HepG2 (cell line): ENCODE results near the gene GRM1.

Experiments used
- EP300 ChIP-seq, 3 experiments: sonication (generic) in 1 of 3; formaldehyde crosslinking in 1 of 3; IDR thresholded peaks; 2 replicates each; pipeline versions ENCODE4 v1.5.1 to v1.6.1; 2011 to 2020; ENCODE audit warnings: low read depth in 2 of 3, low read length in 2 of 3, borderline replicate concordance in 1 of 3, improper control_type of control experiment in 1 of 3, mild to moderate bottlenecking in 1 of 3, missing genetic modification reagents in 1 of 3, moderate library complexity in 1 of 3
- ISL2 ChIP-seq: sonication (generic); formaldehyde crosslinking; IDR thresholded peaks from 2 replicates; pipeline ENCODE4 v1.5.0; 2020; ENCODE audit warnings: missing genetic modification reagents
- NCOA1 ChIP-seq: sonication (generic); formaldehyde crosslinking; IDR thresholded peaks from 2 replicates; pipeline ENCODE4 v1.9.0; 2021; ENCODE audit warnings: missing genetic modification reagents
- NCOA2 ChIP-seq: sonication (generic); formaldehyde crosslinking; IDR thresholded peaks from 2 replicates; pipeline ENCODE4 v1.8.0; 2022; ENCODE audit warnings: inconsistent platforms
- SMC3 ChIP-seq: IDR thresholded peaks from 2 replicates; pipeline ENCODE4 v1.6.1; 2011; ENCODE audit warnings: low read length, improper control_type of control experiment
- TOE1 ChIP-seq: sonication (generic); formaldehyde crosslinking; IDR thresholded peaks from 2 replicates; pipeline ENCODE4 v1.4.0; 2020; ENCODE audit warnings: mild to moderate bottlenecking, missing genetic modification reagents
- ZFAT ChIP-seq: sonication (generic); formaldehyde crosslinking; conservative IDR thresholded peaks from 2 replicates; pipeline ENCODE4 v1.8.1; 2023; ENCODE audit warnings: missing genetic modification reagents, inconsistent platforms
- TF ChIP-seq, protein P1 (sequence below), 2 experiments: fragments of 450-650 bp in 1 of 2; sonication (generic) in 1 of 2; formaldehyde crosslinking; IDR thresholded peaks; 2 replicates each; pipeline versions ENCODE4 v1.5.0 to v1.8.0; 2020 to 2022; ENCODE audit warnings: mild to moderate bottlenecking in 1 of 2, missing genetic modification reagents in 1 of 2
- TF ChIP-seq, protein P2 (sequence below): sonication (generic); formaldehyde crosslinking; IDR thresholded peaks from 2 replicates; pipeline ENCODE4 v1.5.0; 2020; ENCODE audit warnings: mild to moderate bottlenecking, missing genetic modification reagents, moderate library complexity
- TF ChIP-seq, protein P3 (sequence below): sonication (generic); formaldehyde crosslinking; conservative IDR thresholded peaks from 2 replicates; pipeline ENCODE4 v1.4.0; 2020; ENCODE audit warnings: missing genetic modification reagents

GRCh38 chr6:146295695-146296094, 266.8 kb downstream of the GRM1 start:
- TF ChIP-seq, protein P1, sequence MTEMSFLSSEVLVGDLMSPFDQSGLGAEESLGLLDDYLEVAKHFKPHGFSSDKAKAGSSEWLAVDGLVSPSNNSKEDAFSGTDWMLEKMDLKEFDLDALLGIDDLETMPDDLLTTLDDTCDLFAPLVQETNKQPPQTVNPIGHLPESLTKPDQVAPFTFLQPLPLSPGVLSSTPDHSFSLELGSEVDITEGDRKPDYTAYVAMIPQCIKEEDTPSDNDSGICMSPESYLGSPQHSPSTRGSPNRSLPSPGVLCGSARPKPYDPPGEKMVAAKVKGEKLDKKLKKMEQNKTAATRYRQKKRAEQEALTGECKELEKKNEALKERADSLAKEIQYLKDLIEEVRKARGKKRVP (CRISPR knock-in tag; IDR thresholded peaks at IDR 0.05) = no peak
- TF ChIP-seq SMC3 (no peak), TOE1 (no peak), NCOA1 (CRISPR knock-in tag) (no peak), ISL2 (CRISPR knock-in tag) (no peak), EP300 (IDR thresholded peaks at IDR 0.05; ENCODE audit: low read depth in 2 of 2, low read length in 2 of 2) (no peak), EP300 (CRISPR knock-in tag; IDR thresholded peaks at IDR 0.05; ENCODE audit: borderline replicate concordance) (no peak), NCOA2 (CRISPR knock-in tag) (no peak), ZFAT (no peak)
- TF ChIP-seq, protein P2, sequence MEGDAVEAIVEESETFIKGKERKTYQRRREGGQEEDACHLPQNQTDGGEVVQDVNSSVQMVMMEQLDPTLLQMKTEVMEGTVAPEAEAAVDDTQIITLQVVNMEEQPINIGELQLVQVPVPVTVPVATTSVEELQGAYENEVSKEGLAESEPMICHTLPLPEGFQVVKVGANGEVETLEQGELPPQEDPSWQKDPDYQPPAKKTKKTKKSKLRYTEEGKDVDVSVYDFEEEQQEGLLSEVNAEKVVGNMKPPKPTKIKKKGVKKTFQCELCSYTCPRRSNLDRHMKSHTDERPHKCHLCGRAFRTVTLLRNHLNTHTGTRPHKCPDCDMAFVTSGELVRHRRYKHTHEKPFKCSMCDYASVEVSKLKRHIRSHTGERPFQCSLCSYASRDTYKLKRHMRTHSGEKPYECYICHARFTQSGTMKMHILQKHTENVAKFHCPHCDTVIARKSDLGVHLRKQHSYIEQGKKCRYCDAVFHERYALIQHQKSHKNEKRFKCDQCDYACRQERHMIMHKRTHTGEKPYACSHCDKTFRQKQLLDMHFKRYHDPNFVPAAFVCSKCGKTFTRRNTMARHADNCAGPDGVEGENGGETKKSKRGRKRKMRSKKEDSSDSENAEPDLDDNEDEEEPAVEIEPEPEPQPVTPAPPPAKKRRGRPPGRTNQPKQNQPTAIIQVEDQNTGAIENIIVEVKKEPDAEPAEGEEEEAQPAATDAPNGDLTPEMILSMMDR (CRISPR knock-in tag) = no peak
- TF ChIP-seq, protein P3, sequence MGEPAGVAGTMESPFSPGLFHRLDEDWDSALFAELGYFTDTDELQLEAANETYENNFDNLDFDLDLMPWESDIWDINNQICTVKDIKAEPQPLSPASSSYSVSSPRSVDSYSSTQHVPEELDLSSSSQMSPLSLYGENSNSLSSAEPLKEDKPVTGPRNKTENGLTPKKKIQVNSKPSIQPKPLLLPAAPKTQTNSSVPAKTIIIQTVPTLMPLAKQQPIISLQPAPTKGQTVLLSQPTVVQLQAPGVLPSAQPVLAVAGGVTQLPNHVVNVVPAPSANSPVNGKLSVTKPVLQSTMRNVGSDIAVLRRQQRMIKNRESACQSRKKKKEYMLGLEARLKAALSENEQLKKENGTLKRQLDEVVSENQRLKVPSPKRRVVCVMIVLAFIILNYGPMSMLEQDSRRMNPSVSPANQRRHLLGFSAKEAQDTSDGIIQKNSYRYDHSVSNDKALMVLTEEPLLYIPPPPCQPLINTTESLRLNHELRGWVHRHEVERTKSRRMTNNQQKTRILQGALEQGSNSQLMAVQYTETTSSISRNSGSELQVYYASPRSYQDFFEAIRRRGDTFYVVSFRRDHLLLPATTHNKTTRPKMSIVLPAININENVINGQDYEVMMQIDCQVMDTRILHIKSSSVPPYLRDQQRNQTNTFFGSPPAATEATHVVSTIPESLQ (CRISPR knock-in tag) = no peak
